Esophagus muscularis mucosa (tissue), 4 donors: ENCODE results near the gene RBM45.

ENCODE experiments used
- CTCF ChIP-seq, 3 experiments: fragments of 200-600 bp in 2 of 3; fragments of 450-650 bp in 1 of 3; sonication (generic) in 2 of 3; IDR thresholded peaks; one replicate each; pipeline ENCODE4 v1.5.1; 2017 to 2019; ENCODE audit warnings: antibody characterized with exemption in 3 of 3, mild to moderate bottlenecking in 2 of 3, moderate library complexity in 1 of 3
- EP300 ChIP-seq: sonication (generic); formaldehyde crosslinking; IDR thresholded peaks from one replicate; pipeline ENCODE4 v1.6.1; 2017; ENCODE audit warnings: antibody characterized with exemption
- POLR2A ChIP-seq: fragments of 450-650 bp; IDR thresholded peaks from one replicate; pipeline ENCODE4 v1.6.1; 2017; ENCODE audit warnings: antibody characterized with exemption, moderate library complexity, mild to moderate bottlenecking, low read depth
- POLR2AphosphoS5 ChIP-seq, 2 donors: sonication (generic); formaldehyde crosslinking; IDR thresholded peaks; one replicate each; pipeline ENCODE4 v1.6.1; 2017; ENCODE audit warnings: antibody characterized with exemption in 2 of 2

- no peak for TF ChIP-seq CTCF (IDR thresholded peaks at IDR 0.05)
- no peak for TF ChIP-seq POLR2A
- no peak for TF ChIP-seq EP300
- no peak for TF ChIP-seq POLR2AphosphoS5 (IDR thresholded peaks at IDR 0.05)
These were observed 6.2 kb upstream of the RBM45 start for GRCh38 chr2:178106053-178106452.
